ENCODE results near the gene PPP1R10.
"Not testable (repeated sequence)": the region's sequence is repeated elsewhere in the genome, so short reads cannot be mapped to it uniquely, and the experiment has no call there.

Gene PPP1R10

DNA sequence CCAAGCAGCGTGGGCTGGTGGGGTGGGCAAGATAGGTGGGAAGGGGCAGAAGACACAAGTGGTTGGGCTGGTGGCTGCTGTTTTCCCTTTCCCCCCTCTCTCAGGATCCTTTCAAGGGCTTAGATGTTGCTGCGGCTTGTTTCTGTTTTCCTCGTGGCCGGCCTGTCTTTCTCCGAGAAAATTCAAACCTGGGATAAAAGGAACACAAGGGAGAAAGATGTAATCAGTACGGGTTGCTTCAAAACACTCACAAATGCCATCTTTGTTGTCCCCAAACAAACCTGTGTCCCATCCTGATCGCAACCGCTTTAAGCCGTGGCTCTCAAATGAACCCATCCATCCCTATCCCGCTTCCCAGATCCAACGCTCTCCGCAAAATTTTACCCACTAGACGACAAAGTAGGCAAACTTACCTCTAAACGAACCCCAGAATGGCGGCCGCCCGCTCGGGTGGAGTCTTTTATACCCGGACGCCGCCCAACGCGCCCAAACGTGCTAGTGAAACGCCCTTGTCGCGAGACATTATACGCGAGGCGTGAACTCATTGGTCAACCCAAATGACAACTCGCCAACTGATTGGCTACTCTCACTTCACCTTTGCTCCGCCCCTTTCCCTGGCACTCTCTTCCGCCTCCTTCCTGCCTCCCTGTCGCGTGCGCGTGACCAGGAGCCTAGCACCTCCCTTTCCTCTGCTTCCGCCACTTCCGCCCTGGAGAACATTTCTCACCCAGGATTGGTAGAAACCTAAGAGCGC lies at the start of gene PPP1R10:
Gene PPP1R10 (minus strand): TSS at position 433 of the 754 bp plus-strand sequence. CDS start 7,299 bp downstream, outside the sequence.
- TF ChIP-seq EZH2phosphoT487 (IDR thresholded peaks at IDR 0.05; ENCODE audit: low read depth), result no peak
- TF ChIP-seq, protein P1, sequence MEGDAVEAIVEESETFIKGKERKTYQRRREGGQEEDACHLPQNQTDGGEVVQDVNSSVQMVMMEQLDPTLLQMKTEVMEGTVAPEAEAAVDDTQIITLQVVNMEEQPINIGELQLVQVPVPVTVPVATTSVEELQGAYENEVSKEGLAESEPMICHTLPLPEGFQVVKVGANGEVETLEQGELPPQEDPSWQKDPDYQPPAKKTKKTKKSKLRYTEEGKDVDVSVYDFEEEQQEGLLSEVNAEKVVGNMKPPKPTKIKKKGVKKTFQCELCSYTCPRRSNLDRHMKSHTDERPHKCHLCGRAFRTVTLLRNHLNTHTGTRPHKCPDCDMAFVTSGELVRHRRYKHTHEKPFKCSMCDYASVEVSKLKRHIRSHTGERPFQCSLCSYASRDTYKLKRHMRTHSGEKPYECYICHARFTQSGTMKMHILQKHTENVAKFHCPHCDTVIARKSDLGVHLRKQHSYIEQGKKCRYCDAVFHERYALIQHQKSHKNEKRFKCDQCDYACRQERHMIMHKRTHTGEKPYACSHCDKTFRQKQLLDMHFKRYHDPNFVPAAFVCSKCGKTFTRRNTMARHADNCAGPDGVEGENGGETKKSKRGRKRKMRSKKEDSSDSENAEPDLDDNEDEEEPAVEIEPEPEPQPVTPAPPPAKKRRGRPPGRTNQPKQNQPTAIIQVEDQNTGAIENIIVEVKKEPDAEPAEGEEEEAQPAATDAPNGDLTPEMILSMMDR (IDR thresholded peaks at IDR 0.05; ENCODE audit: low read depth, low read length), result no peak
- Histone ChIP-seq H3K27ac (ENCODE audit: low read length) (peak within 1 kb of the TSS; percentile 91), H3K4me3 (ENCODE audit: low read length) (peak within 1 kb of the TSS; percentile 95), H4K20me1 (ENCODE audit: insufficient read depth, low read length) (peaks cover 19% of the 10 kb centered on the region), H2AFZ (ENCODE audit: low read depth, low read length) (0 out of 2 replicates have a peak within 1 kb of the TSS, but pooled peaks have one; percentile 60), H3K27me3 (ENCODE audit: low read depth, low read length) (no peaks in the 10 kb centered on the region), H3K9ac (ENCODE audit: low read length) (peak within 1 kb of the TSS; percentile 100), H3K79me2 (ENCODE audit: low read length) (peaks cover 68% of the 10 kb centered on the region), H3K36me3 (replicated peaks; ENCODE audit: low read depth, low read length) (peaks cover 48% of the 10 kb centered on the region), H3K9me3 (ENCODE audit: insufficient read depth, low read length) (no peaks in the 10 kb centered on the region), H3K4me2 (ENCODE audit: low read length) (peak within 1 kb of the TSS; percentile 99), H3K4me1 (ENCODE audit: low read length) (peaks cover 27% of the 10 kb centered on the region)

DNA sequence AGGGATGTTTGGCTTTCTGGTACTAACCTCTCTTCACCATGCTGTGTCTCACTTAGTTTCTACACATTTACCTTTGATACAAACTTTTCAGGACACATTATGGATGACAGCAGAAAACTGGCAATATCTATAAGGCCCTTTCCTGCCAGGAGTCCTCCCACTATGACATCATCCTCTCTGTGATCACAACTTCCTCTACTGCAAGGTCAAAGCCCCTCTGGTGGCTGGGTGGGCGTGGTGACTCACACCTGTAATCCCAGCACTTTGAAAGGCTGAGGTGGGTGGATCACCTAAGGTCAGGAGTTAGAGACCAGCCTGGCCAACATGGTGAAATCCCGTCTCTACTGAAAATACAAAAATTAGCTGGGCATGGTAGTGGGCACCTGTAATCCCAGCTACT lies 49.3 kb upstream of the PPP1R10 start:
- H3K9ac ChIP-seq (ENCODE audit: low read length); H3K27me3 ChIP-seq (ENCODE audit: low read depth, low read length); H3K9me3 ChIP-seq (ENCODE audit: insufficient read depth, low read length); H3K4me2 ChIP-seq (ENCODE audit: low read length); H3K4me1 ChIP-seq (ENCODE audit: low read length); H3K4me3 ChIP-seq (ENCODE audit: low read length); H3K79me2 ChIP-seq (ENCODE audit: low read length); H4K20me1 ChIP-seq (ENCODE audit: insufficient read depth, low read length); H3K36me3 ChIP-seq (replicated peaks; ENCODE audit: low read depth, low read length); H2AFZ ChIP-seq (ENCODE audit: low read depth, low read length); H3K27ac ChIP-seq (ENCODE audit: low read length): not testable (repeated sequence)

DNA sequence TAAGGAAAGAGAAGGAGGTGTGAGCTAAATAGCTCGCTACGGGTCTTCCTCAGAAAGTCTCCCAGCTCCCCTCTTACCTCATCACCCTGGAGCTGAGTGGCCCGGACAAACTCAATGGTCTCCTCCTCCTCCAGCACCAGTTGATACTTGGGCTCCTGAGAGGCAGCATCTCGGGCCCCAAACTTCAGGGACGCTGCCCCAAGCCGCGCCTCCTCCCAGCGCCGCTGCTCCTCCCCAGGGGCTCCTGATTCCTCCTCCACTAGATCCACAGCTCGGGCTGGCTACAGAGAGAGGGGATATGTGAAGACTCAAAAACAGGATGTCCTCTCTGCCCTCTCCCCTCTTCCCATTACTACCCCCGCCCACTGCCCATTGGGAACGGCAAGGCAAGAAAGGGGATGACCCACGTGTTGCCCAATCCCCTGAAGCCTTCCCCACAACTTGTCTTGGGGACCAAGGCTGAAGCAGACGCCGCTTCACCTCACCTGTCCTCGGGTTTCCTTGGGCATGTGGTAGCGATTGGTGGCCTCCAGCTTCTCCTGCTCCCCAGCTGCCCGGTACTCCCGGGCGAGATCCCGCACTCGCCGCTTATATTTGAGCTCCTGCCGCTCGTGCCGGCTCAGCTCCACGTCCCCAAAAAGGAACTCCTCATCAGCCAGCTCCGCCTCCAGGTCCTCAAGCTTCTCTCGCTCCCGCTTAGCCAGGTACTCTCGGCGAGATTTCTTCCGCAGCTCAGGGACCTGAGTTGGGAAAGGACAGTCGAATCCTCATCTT lies 48.1 kb upstream of the PPP1R10 start:
- Histone ChIP-seq H3K9me3 (ENCODE audit: insufficient read depth, low read length) (no peaks in the 10 kb centered on the region), H3K79me2 (ENCODE audit: low read length) (no peaks in the 10 kb centered on the region), H3K9ac (ENCODE audit: low read length) (no peak overlapping the region), H3K4me2 (ENCODE audit: low read length) (no peak overlapping the region), H3K4me3 (ENCODE audit: low read length) (no peak overlapping the region), H3K27me3 (ENCODE audit: low read depth, low read length) (no peaks in the 10 kb centered on the region), H4K20me1 (ENCODE audit: insufficient read depth, low read length) (no peaks in the 10 kb centered on the region), H3K36me3 (replicated peaks; ENCODE audit: low read depth, low read length) (peaks cover 8% of the 10 kb centered on the region), H3K27ac (ENCODE audit: low read length) (no peak overlapping the region), H2AFZ (ENCODE audit: low read depth, low read length) (no peak overlapping the region), H3K4me1 (ENCODE audit: low read length) (no peaks in the 10 kb centered on the region)
- TF ChIP-seq, protein P1 (IDR thresholded peaks at IDR 0.05; ENCODE audit: low read depth, low read length), result no peak
- no peak for TF ChIP-seq EZH2phosphoT487 (IDR thresholded peaks at IDR 0.05; ENCODE audit: low read depth)

DNA sequence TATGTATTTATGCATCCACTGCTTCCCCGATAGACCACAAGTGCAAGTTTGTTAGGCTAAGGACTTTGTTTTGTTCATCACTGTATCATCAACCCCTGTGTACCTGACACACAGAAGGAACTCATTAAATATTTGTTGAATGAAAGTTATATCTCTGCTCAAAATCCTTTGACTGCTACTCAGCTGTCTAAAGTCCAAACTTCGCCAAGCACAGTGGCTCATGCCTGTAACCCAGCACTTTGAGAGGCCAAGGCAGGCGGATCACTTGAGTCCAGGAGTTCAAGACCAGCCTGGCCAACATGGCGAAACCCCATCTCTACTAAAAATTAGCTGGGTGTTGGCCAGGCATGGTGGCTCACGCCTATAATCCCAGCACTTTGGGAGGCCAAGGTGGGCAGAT lies 40.9 kb upstream of the PPP1R10 start:
- not testable (repeated sequence) for H3K9me3 ChIP-seq (ENCODE audit: insufficient read depth, low read length)

DNA sequence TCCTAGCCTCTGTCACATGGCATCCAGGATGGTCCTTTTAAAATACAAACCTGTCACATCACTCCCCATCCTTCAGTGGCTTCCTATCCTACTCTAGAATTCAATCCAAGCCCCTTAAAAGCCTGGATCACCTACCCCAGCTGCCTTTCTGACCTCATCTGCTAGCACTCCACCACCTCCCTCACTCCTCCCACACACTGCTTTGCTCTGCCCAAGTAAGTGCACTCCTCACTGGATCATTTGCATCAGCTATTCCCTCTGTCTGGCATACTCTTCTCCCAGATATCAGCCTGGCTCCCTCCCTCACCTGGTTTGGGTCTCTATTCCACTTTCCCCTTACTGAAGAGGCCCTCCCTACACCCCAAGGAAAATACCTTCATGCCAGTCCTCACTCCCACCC lies 40.4 kb upstream of the PPP1R10 start:
- Histone ChIP-seq H2AFZ (ENCODE audit: low read depth, low read length) (no peak overlapping the region), H3K4me2 (ENCODE audit: low read length) (no peak overlapping the region), H3K9ac (ENCODE audit: low read length) (no peak overlapping the region)

More for the DNA sequence above, 40.9 kb upstream of the PPP1R10 start:
- not testable (repeated sequence) for H3K4me3 ChIP-seq (ENCODE audit: low read length); H3K9ac ChIP-seq (ENCODE audit: low read length); H3K79me2 ChIP-seq (ENCODE audit: low read length); H2AFZ ChIP-seq (ENCODE audit: low read depth, low read length); H3K4me1 ChIP-seq (ENCODE audit: low read length); H3K36me3 ChIP-seq (replicated peaks; ENCODE audit: low read depth, low read length); H3K27ac ChIP-seq (ENCODE audit: low read length); H3K27me3 ChIP-seq (ENCODE audit: low read depth, low read length); H4K20me1 ChIP-seq (ENCODE audit: insufficient read depth, low read length); H3K4me2 ChIP-seq (ENCODE audit: low read length)

More for the DNA sequence above, 40.4 kb upstream of the PPP1R10 start:
- H3K27me3 ChIP-seq (ENCODE audit: low read depth, low read length), result no peaks in the 10 kb centered on the region
- no peak overlapping the region for H3K4me3 ChIP-seq (ENCODE audit: low read length)
- TF ChIP-seq EZH2phosphoT487 (IDR thresholded peaks at IDR 0.05; ENCODE audit: low read depth), result no peak
- TF ChIP-seq, protein P1 (IDR thresholded peaks at IDR 0.05; ENCODE audit: low read depth, low read length), result no peak
- peaks cover 5% of the 10 kb centered on the region for H3K36me3 ChIP-seq (replicated peaks; ENCODE audit: low read depth, low read length)
- no peak overlapping the region for H3K27ac ChIP-seq (ENCODE audit: low read length)
- H3K9me3 ChIP-seq (ENCODE audit: insufficient read depth, low read length), result no peaks in the 10 kb centered on the region
- H4K20me1 ChIP-seq (ENCODE audit: insufficient read depth, low read length), result no peaks in the 10 kb centered on the region
- no peaks in the 10 kb centered on the region for H3K4me1 ChIP-seq (ENCODE audit: low read length)
- H3K79me2 ChIP-seq (ENCODE audit: low read length), result no peaks in the 10 kb centered on the region

Data from OCI-LY3 (cell line).